Stimulated activated CD4-positive, alpha-beta T cell treated with anti-CD3 and anti-CD28 coated beads, Interleukin-15, amount 100 ng/mL, for 1 hour (primary cell): ENCODE results near the gene REM2.

Experiments
- DNase-seq, 2 donors: peaks; one replicate each; pipeline ENCODE4 v3.0.0-alpha.2; 2020; ENCODE audit warnings: low read depth in 1 of 2, low spot score in 1 of 2

Gene REM2

GRCh38 chr14:22872833-22873520 is 10.0 kb upstream of the REM2 start:
- no peak for DNase-seq

- DNase-seq, result no peak
These were observed 7.8 kb upstream of the REM2 start for GRCh38 chr14:22875003-22875747.

- DNase-seq, result no peak
These were observed 7.2 kb upstream of the REM2 start for GRCh38 chr14:22875748-22876319.

- no peak for DNase-seq
These were observed 6.0 kb upstream of the REM2 start for GRCh38 chr14:22877000-22877501.

- DNase-seq, result no peak
These were observed 4.5 kb upstream of the REM2 start for GRCh38 chr14:22878271-22879246.

GRCh38 chr14:22882064-22882463 is 958 bp upstream of the REM2 start:
- no peak for DNase-seq

GRCh38 chr14:22882529-22883172 is 371 bp upstream of the REM2 start:
- DNase-seq, result no peak

- DNase-seq, result no peak
These were observed 1.2 kb downstream of the REM2 start for GRCh38 chr14:22884076-22884737.

GRCh38 chr14:22884738-22885523 is 1.9 kb downstream of the REM2 start:
- DNase-seq, result no peak

- no peak for DNase-seq
These were observed 3.0 kb downstream of the REM2 start for GRCh38 chr14:22885975-22886374.

- DNase-seq, result peak; percentile 55 to 60
These were observed 3.7 kb downstream of the REM2 start for GRCh38 chr14:22886500-22887259.

GRCh38 chr14:22887260-22887989 is 4.4 kb downstream of the REM2 start:
- DNase-seq, result peak in 1 of 2 donors; percentile 10

- peak in 1 of 2 donors; percentile 58 for DNase-seq
These were observed 5.0 kb downstream of the REM2 start for GRCh38 chr14:22887990-22888378.

- no peak for DNase-seq
These were observed 5.6 kb downstream of the REM2 start for GRCh38 chr14:22888662-22889061.

GRCh38 chr14:22890416-22890815 is 7.4 kb downstream of the REM2 start:
- DNase-seq, result no peak

GRCh38 chr14:22892488-22892887 is 9.5 kb downstream of the REM2 start:
- no peak for DNase-seq

GRCh38 chr14:22893706-22894105 is 10.7 kb downstream of the REM2 start:
- no peak for DNase-seq

- DNase-seq, result no peak
These were observed 12.4 kb downstream of the REM2 start for GRCh38 chr14:22895402-22895801.
